ENCODE data around the gene GATA5. TPM values are rescaled to one million over a fixed set of nuclear protein-coding genes. Genes with fewer than 3 reads are reported as not detected.

The GATA5 gene, protein sequence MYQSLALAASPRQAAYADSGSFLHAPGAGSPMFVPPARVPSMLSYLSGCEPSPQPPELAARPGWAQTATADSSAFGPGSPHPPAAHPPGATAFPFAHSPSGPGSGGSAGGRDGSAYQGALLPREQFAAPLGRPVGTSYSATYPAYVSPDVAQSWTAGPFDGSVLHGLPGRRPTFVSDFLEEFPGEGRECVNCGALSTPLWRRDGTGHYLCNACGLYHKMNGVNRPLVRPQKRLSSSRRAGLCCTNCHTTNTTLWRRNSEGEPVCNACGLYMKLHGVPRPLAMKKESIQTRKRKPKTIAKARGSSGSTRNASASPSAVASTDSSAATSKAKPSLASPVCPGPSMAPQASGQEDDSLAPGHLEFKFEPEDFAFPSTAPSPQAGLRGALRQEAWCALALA
- total RNA-seq: not detected in 2 replicates

GRCh38 chr20:62475772-62476055 lies at the start of gene GATA5:
Gene GATA5, minus strand, starts transcription at chr20:62475995. Its CDS starts 474 bp downstream, at chr20:62475521.

GRCh38 chr20:62427172-62428001 lies 48.4 kb downstream of the GATA5 start, which contains the start of gene RBBP8NL:
Gene RBBP8NL, minus strand, starts transcription at chr20:62427539. Its CDS starts 7,892 bp downstream, at chr20:62419647.

Other genes starting within 250 kb of the GATA5 start
- 11.9 and 14.0 TPM in 2 replicates for gene OSBPL2, start 237.5 kb downstream of the GATA5 start, total RNA-seq
- gene ADRM1, start 173.0 kb downstream of the GATA5 start, total RNA-seq: 192 and 194 TPM in 2 replicates
- 25.7 and 32.1 TPM in 2 replicates for gene LAMA5, start 108.7 kb downstream of the GATA5 start, total RNA-seq
- 3,175 and 3,644 TPM in 2 replicates for gene RPS21, start 88.9 kb downstream of the GATA5 start, total RNA-seq
- gene CABLES2, start 68.7 kb downstream of the GATA5 start, total RNA-seq: 5.5 and 5.8 TPM in 2 replicates
- not detected in 2 replicates for gene RBBP8NL, start 48.5 kb downstream of the GATA5 start, total RNA-seq
- gene SLCO4A1, start 166.5 kb upstream of the GATA5 start, total RNA-seq: 0.17 and 0.74 TPM in 2 replicates
- gene NTSR1, start 232.8 kb upstream of the GATA5 start, total RNA-seq: 0.17 TPM in 1 of 2 replicates, not detected in the other

Measured in bronchus fibroblast of lung (primary cell).